ENCODE measurements around the gene PLB1. TPM values are rescaled to one million over a fixed set of nuclear protein-coding genes. Genes with fewer than 3 reads are reported as not detected.

The PLB1 gene
- polyA plus RNA-seq, 1 donor from 2014 or later, result 2.8 TPM

DNA sequence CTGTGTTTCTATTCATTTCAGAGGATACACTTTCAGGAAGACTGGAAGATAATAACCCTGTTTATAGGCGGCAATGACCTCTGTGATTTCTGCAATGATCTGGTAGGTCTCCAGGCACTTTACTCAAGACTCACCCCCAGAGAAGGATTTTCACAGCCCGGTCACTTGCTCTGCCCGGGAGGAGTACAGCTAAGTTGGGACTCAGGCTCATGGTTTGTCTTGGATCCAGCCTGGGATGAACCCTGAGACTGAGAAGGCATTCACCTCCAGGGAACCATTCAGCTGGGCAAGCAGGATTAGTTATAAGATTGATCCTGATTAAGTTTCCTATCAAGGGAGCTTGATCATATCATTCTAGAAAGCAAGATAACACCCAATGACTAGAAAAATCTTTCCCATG lies 83.7 kb downstream of the PLB1 start:
- H3K36me3 ChIP-seq (ENCODE audit: insufficient read depth, low read length), result no peaks in the 10 kb centered on the region

DNA sequence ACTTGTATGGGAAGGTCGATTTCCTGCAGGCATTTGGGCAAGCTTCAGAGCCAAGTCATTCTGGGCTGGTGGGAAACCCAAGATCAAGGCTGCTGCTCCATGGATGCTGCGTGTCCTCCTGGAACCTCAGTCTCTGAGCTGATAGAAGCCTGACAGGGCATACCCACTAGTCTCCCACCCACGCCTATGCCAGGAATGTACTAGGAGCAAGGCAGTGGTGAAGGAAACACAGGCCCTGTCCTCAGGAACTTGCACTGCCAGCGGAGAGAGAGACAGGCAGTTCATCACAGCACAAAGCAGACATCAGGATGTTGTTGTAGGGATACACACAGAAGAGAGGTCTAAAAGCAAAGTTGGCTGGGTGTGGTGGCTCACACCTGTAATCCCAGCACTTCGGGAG lies 84.2 kb downstream of the PLB1 start:
- no peaks in the 10 kb centered on the region for H4K20me1 ChIP-seq (ENCODE audit: insufficient read depth)
- TF ChIP-seq MXI1 (conservative IDR thresholded peaks at IDR 0.05; ENCODE audit: poor library complexity, severe bottlenecking), result no peak
- TF ChIP-seq POLR2AphosphoS5 (IDR thresholded peaks at IDR 0.05), result no peak
- TF ChIP-seq, protein P1, sequence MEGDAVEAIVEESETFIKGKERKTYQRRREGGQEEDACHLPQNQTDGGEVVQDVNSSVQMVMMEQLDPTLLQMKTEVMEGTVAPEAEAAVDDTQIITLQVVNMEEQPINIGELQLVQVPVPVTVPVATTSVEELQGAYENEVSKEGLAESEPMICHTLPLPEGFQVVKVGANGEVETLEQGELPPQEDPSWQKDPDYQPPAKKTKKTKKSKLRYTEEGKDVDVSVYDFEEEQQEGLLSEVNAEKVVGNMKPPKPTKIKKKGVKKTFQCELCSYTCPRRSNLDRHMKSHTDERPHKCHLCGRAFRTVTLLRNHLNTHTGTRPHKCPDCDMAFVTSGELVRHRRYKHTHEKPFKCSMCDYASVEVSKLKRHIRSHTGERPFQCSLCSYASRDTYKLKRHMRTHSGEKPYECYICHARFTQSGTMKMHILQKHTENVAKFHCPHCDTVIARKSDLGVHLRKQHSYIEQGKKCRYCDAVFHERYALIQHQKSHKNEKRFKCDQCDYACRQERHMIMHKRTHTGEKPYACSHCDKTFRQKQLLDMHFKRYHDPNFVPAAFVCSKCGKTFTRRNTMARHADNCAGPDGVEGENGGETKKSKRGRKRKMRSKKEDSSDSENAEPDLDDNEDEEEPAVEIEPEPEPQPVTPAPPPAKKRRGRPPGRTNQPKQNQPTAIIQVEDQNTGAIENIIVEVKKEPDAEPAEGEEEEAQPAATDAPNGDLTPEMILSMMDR (IDR thresholded peaks at IDR 0.05; ENCODE audit: poor library complexity, severe bottlenecking), result no peak
- no peak for TF ChIP-seq EZH2 (IDR thresholded peaks at IDR 0.05; ENCODE audit: borderline replicate concordance, insufficient read depth, low read length, poor library complexity, severe bottlenecking)
- TF ChIP-seq TAF1 (IDR thresholded peaks at IDR 0.05; ENCODE audit: low read depth), result no peak
- TF ChIP-seq SMC3 (conservative IDR thresholded peaks at IDR 0.05; ENCODE audit: poor library complexity), result no peak
- no peaks in the 10 kb centered on the region for H3F3A ChIP-seq (ENCODE audit: insufficient read depth, low read length, poor library complexity, severe bottlenecking)
- H3K9ac ChIP-seq (ENCODE audit: low read length), result no peak overlapping the region
- H3K4me2 ChIP-seq (ENCODE audit: low read length), result no peak overlapping the region
- no peaks in the 10 kb centered on the region for H3K27me3 ChIP-seq (ENCODE audit: insufficient read depth, low read depth, low read length)
- H3K79me2 ChIP-seq (replicated peaks; ENCODE audit: insufficient read depth, low read length), result no peaks in the 10 kb centered on the region
- no peaks in the 10 kb centered on the region for H3K36me3 ChIP-seq (ENCODE audit: insufficient read depth, low read length)
- no peaks in the 10 kb centered on the region for H3K9me3 ChIP-seq (ENCODE audit: low read length)
- no peaks in the 10 kb centered on the region for H3K9me2 ChIP-seq (ENCODE audit: insufficient read depth, low read length)
- no peak overlapping the region for H3K4me3 ChIP-seq (ENCODE audit: low read length)
- H3K27ac ChIP-seq (ENCODE audit: low read length), result no peak overlapping the region
- no peak overlapping the region for H2AFZ ChIP-seq (ENCODE audit: low read depth, low read length)

More for the DNA sequence above, 83.7 kb downstream of the PLB1 start:
- no peak overlapping the region for H3K27ac ChIP-seq (ENCODE audit: low read length)
- H4K20me1 ChIP-seq (ENCODE audit: insufficient read depth), result no peaks in the 10 kb centered on the region
- no peak overlapping the region for H3K9ac ChIP-seq (ENCODE audit: low read length)
- TF ChIP-seq MXI1 (conservative IDR thresholded peaks at IDR 0.05; ENCODE audit: poor library complexity, severe bottlenecking) (no peak), TAF1 (IDR thresholded peaks at IDR 0.05; ENCODE audit: low read depth) (no peak), POLR2AphosphoS5 (IDR thresholded peaks at IDR 0.05) (no peak), SMC3 (conservative IDR thresholded peaks at IDR 0.05; ENCODE audit: poor library complexity) (no peak), EZH2 (IDR thresholded peaks at IDR 0.05; ENCODE audit: borderline replicate concordance, insufficient read depth, low read length, poor library complexity, severe bottlenecking) (no peak), EP300 (conservative IDR thresholded peaks at IDR 0.05; ENCODE audit: poor library complexity, severe bottlenecking) (no peak), RAD21 (conservative IDR thresholded peaks at IDR 0.05) (no peak)
- TF ChIP-seq, protein P1 (IDR thresholded peaks at IDR 0.05; ENCODE audit: poor library complexity, severe bottlenecking), result no peak
- TF ChIP-seq, protein P2, sequence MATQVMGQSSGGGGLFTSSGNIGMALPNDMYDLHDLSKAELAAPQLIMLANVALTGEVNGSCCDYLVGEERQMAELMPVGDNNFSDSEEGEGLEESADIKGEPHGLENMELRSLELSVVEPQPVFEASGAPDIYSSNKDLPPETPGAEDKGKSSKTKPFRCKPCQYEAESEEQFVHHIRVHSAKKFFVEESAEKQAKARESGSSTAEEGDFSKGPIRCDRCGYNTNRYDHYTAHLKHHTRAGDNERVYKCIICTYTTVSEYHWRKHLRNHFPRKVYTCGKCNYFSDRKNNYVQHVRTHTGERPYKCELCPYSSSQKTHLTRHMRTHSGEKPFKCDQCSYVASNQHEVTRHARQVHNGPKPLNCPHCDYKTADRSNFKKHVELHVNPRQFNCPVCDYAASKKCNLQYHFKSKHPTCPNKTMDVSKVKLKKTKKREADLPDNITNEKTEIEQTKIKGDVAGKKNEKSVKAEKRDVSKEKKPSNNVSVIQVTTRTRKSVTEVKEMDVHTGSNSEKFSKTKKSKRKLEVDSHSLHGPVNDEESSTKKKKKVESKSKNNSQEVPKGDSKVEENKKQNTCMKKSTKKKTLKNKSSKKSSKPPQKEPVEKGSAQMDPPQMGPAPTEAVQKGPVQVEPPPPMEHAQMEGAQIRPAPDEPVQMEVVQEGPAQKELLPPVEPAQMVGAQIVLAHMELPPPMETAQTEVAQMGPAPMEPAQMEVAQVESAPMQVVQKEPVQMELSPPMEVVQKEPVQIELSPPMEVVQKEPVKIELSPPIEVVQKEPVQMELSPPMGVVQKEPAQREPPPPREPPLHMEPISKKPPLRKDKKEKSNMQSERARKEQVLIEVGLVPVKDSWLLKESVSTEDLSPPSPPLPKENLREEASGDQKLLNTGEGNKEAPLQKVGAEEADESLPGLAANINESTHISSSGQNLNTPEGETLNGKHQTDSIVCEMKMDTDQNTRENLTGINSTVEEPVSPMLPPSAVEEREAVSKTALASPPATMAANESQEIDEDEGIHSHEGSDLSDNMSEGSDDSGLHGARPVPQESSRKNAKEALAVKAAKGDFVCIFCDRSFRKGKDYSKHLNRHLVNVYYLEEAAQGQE (IDR thresholded peaks at IDR 0.05; ENCODE audit: borderline replicate concordance), result no peak
- no peaks in the 10 kb centered on the region for H3K79me2 ChIP-seq (replicated peaks; ENCODE audit: insufficient read depth, low read length)
- H3K4me2 ChIP-seq (ENCODE audit: low read length), result no peak overlapping the region
- no peaks in the 10 kb centered on the region for H3K9me2 ChIP-seq (ENCODE audit: insufficient read depth, low read length)
- no peak overlapping the region for H2AFZ ChIP-seq (ENCODE audit: low read depth, low read length)
- no peak overlapping the region for H3K4me3 ChIP-seq (ENCODE audit: low read length)
- no peaks in the 10 kb centered on the region for H3F3A ChIP-seq (ENCODE audit: insufficient read depth, low read length, poor library complexity, severe bottlenecking)
- H3K9me3 ChIP-seq (ENCODE audit: low read length), result no peaks in the 10 kb centered on the region
- no peaks in the 10 kb centered on the region for H3K27me3 ChIP-seq (ENCODE audit: insufficient read depth, low read depth, low read length)

All from neural cell (in vitro differentiated cells).